Epidermal melanocyte (primary cell): Measurements from ENCODE around the gene SDHA.
"Not testable (repeated sequence)": the region's sequence is repeated elsewhere in the genome, so short reads cannot be mapped to it uniquely, and the experiment has no call there.

ENCODE experiments used
- DNase-seq: peaks from one replicate; pipeline ENCODE4 v3.0.0; 2011; ENCODE audit warnings: low spot score; ENCODE audit not compliant: insufficient read length

SDHA gene

DNA sequence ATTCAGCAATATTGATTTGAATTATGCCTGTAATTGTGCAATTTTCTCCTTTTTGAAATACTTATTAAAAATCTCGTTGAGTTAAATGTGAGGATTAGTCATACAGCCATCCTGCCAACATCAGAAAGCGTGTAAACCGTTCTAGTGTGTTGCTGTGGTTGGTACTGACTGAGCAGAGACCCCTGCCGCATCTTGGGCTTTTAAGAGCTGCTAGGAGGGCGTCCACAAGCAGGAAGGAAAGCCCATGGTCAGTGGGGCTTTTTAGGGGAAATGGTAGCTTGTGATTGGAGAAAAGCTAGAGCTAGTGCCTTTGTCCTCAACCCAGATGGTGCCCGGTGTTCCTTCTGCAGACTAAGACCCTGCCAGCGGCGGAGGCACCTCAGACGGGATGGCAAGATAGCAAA lies 1.3 kb downstream of the SDHA start:
- no peak for DNase-seq

DNA sequence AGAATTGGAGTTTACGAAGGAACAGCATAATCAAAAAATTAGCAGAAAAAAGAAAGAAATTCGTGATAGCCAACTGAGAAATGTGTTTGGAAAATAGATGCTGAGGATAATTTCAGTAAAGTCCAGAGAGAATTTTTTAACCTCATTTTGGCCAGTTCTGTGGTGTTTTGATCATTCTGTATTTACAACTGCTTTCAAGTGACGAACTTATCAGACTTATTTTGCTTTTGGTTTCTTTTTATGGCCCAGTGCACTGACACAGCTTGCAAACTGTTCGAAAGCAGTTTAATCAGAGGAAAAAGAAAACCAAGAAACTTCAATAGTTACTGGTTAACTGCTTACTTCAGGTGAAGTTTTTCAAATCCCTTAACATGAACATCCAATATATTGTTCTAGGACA lies 1.9 kb downstream of the SDHA start:
- DNase-seq = no peak

GRCh38 chr5:222951-223715 lies 5.0 kb downstream of the SDHA start:
- DNase-seq = not testable (repeated sequence)

GRCh38 chr5:223791-224190 lies 5.7 kb downstream of the SDHA start:
- no peak for DNase-seq

- DNase-seq = no peak
Observed at GRCh38 chr5:225334-225733, 7.2 kb downstream of the SDHA start.

- DNase-seq = not testable (repeated sequence)
Observed at GRCh38 chr5:227375-227774, 9.3 kb downstream of the SDHA start.

GRCh38 chr5:228886-229285 lies 10.8 kb downstream of the SDHA start:
- no peak for DNase-seq

DNA sequence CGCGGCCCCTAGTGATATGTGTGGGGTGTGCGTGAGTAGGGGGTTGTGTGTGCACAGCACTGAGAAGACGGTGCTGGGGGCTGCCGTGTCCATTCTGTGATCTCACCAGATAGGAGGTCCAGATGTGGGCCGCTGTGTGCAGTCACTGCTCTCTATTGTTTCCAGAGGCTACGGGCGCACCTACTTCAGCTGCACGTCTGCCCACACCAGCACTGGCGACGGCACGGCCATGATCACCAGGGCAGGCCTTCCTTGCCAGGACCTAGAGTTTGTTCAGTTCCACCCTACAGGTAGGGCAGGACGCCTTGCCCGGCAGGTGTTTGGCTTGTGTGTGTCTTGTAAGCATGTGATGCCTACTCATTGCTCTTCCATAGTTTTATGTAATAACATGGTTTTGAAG lies 12.6 kb downstream of the SDHA start:
- no peak for DNase-seq

GRCh38 chr5:231661-232060 lies 13.5 kb downstream of the SDHA start:
- DNase-seq = no peak

GRCh38 chr5:233426-233825 lies 15.3 kb downstream of the SDHA start:
- DNase-seq = not testable (repeated sequence)

GRCh38 chr5:234450-234849 lies 16.3 kb downstream of the SDHA start:
- DNase-seq = no peak

GRCh38 chr5:235527-235926 lies 17.4 kb downstream of the SDHA start:
- not testable (repeated sequence) for DNase-seq

- not testable (repeated sequence) for DNase-seq
Observed at GRCh38 chr5:237931-238330, 19.8 kb downstream of the SDHA start.

DNA sequence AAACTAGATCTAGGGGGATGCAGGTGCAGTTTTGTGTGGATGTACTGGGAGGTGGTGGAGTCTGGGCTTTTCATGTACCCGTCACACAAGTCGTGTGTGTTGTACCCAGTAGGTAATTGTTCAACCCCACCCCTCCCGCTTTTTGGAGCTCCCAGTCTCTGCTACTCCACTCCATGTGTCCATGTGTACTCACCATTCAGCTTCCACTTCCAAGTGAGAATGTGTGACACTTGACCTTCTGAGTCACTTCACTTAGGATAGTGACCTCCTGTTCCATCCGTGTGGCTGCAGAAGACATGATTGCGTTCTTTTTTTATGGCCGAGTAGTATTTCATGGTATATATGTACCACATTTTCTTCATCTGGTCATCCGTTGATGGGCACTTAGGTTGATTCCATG lies 22.4 kb downstream of the SDHA start:
- not testable (repeated sequence) for DNase-seq

DNA sequence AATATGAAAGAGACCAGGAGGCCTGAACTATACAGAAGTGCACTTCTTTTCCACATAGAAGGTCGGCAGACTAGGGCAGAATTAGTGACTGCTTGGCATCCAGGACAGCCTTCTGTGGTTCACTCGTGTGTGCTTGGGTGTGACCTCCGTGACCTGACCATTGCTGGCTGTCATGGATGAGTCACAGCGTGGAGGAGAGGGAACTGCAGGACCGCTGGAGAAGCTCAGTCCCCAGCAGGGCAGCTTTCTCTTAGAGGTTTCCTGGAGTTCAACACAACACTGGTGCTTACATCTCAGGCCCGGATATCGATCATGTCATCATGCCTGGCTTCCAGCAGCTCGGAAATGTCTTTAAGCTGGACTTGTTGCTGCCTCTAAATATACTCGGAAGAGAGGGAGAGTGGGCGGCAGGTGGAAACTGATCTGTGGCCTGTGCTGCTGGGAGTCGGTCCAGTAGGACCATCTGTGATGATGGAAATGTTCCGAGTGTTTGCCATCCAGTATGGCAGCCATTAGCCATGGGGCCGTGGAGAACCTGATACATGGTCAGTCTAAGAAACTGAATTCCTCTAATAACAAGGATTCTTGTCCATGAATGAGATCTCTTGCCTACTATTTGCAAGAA lies 23.0 kb downstream of the SDHA start:
- not testable (repeated sequence) for DNase-seq

GRCh38 chr5:243683-244367 lies 25.7 kb downstream of the SDHA start:
- not testable (repeated sequence) for DNase-seq

GRCh38 chr5:245717-246116 lies 27.6 kb downstream of the SDHA start:
- not testable (repeated sequence) for DNase-seq

GRCh38 chr5:250396-250795 lies 32.3 kb downstream of the SDHA start:
- not testable (repeated sequence) for DNase-seq

DNA sequence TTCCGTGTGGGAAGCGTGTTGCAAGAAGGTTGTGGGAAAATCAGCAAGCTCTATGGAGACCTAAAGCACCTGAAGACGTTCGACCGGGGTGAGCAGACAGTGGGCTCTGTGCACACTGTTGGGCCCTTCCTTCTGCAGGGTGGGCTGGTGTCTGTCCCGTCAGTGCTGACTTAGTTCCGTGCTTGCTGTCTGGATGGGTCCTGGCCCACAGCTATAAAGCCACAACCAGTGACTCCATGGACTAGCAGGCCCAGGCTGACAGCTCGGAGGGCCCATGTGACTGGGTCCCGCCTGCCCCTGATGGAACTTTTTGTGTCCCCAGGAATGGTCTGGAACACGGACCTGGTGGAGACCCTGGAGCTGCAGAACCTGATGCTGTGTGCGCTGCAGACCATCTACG lies 32.9 kb downstream of the SDHA start:
- not testable (repeated sequence) for DNase-seq

GRCh38 chr5:251538-251937 lies 33.4 kb downstream of the SDHA start:
- DNase-seq = not testable (repeated sequence)

- DNase-seq = not testable (repeated sequence)
Observed at GRCh38 chr5:251975-252374, 33.9 kb downstream of the SDHA start.

DNA sequence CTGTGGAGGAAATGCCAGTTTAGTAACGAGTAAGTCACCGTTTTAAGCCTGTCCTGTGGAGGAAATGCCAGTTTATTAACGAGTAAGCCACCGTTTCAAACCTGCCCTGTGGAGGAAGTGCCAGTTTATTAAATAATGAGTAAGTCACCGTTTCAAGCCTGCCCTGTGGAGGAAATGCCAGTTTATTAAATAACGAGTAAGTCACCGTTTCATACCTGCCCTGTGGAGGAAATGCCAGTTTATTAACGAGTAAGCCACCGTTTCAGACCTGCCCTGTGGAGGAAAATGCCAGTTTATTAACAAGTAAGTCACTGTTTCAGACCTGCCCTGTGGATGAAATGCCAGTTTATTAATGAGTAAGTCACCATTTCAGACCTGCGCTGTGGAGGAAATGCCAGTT lies 34.4 kb downstream of the SDHA start:
- DNase-seq = no peak
